KMS-11 (cell line): Measurements from ENCODE around the gene NLRX1.

Source experiments
- H2AFZ ChIP-seq: fragments of 200-600 bp; sonication (generic); 2 replicates; pipeline ENCODE4 v1.6.1; 2016; ENCODE audit warnings: antibody characterized with exemption, mixed run types, low read depth
- H3K27ac ChIP-seq: fragments of 200-600 bp; sonication (generic); 2 replicates; pipeline ENCODE4 v1.6.1; 2016; ENCODE audit warnings: mild to moderate bottlenecking, mixed run types
- H3K27me3 ChIP-seq: fragments of 200-600 bp; sonication (generic); 2 replicates; pipeline ENCODE4 v1.6.1; 2017; ENCODE audit warnings: mild to moderate bottlenecking, low read depth, mixed run types, moderate library complexity; ENCODE audit not compliant: insufficient read depth
- H3K36me3 ChIP-seq: fragments of 200-600 bp; sonication (generic); 2 replicates; pipeline ENCODE4 v1.6.1; 2017; ENCODE audit warnings: mild to moderate bottlenecking, mixed run types; ENCODE audit not compliant: insufficient read depth
- H3K4me1 ChIP-seq: fragments of 200-600 bp; sonication (generic); 2 replicates; pipeline ENCODE4 v1.6.1; 2016; ENCODE audit warnings: mild to moderate bottlenecking, low read depth, mixed run types; ENCODE audit not compliant: poor library complexity, severe bottlenecking
- H3K4me2 ChIP-seq: fragments of 200-600 bp; sonication (generic); 2 replicates; pipeline ENCODE4 v1.7.0; 2016; ENCODE audit warnings: mild to moderate bottlenecking, mixed run types
- H3K4me3 ChIP-seq: fragments of 200-600 bp; sonication (generic); IDR thresholded peaks from 2 replicates; pipeline ENCODE4 v1.6.1; 2017; ENCODE audit warnings: low read depth, low read length, mixed read lengths; ENCODE audit not compliant: insufficient read depth
- H3K79me2 ChIP-seq: fragments of 200-600 bp; sonication (generic); 2 replicates; pipeline ENCODE4 v1.6.1; 2016; ENCODE audit warnings: low read depth, mixed run types; ENCODE audit not compliant: insufficient read depth
- H3K9ac ChIP-seq: fragments of 200-600 bp; sonication (generic); 2 replicates; pipeline ENCODE4 v1.6.1; 2016; ENCODE audit warnings: mild to moderate bottlenecking, mixed run types
- H4K20me1 ChIP-seq: fragments of 200-600 bp; sonication (generic); 2 replicates; pipeline ENCODE4 v1.6.1; 2016; ENCODE audit warnings: mild to moderate bottlenecking, mixed run types; ENCODE audit not compliant: insufficient read depth
- TF ChIP-seq, protein P1 (sequence below): fragments of 200-600 bp; sonication (generic); conservative IDR thresholded peaks from 2 replicates; pipeline ENCODE4 v1.6.1; 2017; ENCODE audit warnings: low read depth, mild to moderate bottlenecking, antibody characterized with exemption, low read length, moderate library complexity, mixed read lengths

Gene NLRX1

DNA sequence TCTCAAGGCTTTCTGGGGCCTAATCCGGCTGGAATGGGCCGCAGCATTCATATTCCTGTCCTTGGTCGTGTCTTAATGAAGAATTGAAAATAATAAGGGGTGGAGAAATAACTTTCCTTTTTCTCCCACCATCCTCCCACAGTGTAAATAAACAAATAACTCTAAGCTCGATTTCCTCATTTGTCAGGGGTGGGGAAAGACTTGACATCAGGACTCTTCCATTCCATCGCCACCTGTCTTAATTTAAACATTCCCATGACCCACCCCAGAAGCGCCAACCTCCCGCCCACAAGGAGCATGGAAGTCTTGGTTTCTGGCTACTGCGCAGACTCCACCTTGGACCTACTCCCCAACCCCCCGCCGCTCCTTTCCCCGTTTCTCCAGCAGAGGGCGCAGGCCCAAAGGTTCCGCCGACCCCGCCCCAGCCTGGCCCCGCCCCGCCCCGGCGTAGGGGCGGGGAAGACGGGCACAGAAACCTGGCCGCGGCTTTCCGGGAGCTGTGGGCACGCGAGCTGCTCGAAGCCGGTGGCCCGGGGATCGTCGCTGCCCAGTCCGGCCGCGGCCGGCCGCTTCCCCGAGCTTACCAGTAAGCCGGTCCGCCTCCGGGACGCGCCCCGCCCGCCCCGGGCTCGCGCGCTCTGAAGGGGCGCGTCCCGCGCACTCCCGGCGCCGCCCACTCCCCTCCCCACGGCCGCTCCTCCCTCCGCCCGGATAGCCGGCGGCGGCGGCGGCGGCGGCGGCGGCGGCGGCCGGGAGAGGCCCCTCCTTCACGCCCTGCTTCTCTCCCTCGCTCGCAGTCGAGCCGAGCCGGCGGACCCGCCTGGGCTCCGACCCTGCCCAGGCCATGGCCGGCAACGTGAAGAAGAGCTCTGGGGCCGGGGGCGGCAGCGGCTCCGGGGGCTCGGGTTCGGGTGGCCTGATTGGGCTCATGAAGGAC, 37.3 kb downstream of the NLRX1 start, which contains the start of gene CBL:
Gene CBL (plus strand): TSS at position 766 of the 937 bp plus-strand sequence. CDS start 79 bp downstream, at position 845.
- Histone ChIP-seq H3K4me2 (peak within 1 kb of the TSS; percentile 60), H2AFZ (peak within 1 kb of the TSS; percentile 94), H4K20me1 (no peaks in the 10 kb centered on the region), H3K4me3 (no peak within 1 kb of the TSS), H3K36me3 (no peaks in the 10 kb centered on the region), H3K79me2 (peaks cover 27% of the 10 kb centered on the region; the same call in 1 of the 2 replicates), H3K4me1 (peaks cover 13% of the 10 kb centered on the region), H3K9ac (peak within 1 kb of the TSS; percentile 47; the same call in 1 of the 2 replicates), H3K27ac (peak within 1 kb of the TSS; percentile 40; the same call in 1 of the 2 replicates), H3K27me3 (no peaks in the 10 kb centered on the region)
- TF ChIP-seq, protein P1, sequence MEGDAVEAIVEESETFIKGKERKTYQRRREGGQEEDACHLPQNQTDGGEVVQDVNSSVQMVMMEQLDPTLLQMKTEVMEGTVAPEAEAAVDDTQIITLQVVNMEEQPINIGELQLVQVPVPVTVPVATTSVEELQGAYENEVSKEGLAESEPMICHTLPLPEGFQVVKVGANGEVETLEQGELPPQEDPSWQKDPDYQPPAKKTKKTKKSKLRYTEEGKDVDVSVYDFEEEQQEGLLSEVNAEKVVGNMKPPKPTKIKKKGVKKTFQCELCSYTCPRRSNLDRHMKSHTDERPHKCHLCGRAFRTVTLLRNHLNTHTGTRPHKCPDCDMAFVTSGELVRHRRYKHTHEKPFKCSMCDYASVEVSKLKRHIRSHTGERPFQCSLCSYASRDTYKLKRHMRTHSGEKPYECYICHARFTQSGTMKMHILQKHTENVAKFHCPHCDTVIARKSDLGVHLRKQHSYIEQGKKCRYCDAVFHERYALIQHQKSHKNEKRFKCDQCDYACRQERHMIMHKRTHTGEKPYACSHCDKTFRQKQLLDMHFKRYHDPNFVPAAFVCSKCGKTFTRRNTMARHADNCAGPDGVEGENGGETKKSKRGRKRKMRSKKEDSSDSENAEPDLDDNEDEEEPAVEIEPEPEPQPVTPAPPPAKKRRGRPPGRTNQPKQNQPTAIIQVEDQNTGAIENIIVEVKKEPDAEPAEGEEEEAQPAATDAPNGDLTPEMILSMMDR: peak; percentile 67

GRCh38 chr11:119206511-119207414, 38.2 kb downstream of the NLRX1 start:
- Histone ChIP-seq H3K79me2 (peaks cover 35% of the 10 kb centered on the region; the same call in 1 of the 2 replicates), H4K20me1 (no peaks in the 10 kb centered on the region), H3K9ac (peak overlapping the region; percentile 47; the same call in 1 of the 2 replicates)

DNA sequence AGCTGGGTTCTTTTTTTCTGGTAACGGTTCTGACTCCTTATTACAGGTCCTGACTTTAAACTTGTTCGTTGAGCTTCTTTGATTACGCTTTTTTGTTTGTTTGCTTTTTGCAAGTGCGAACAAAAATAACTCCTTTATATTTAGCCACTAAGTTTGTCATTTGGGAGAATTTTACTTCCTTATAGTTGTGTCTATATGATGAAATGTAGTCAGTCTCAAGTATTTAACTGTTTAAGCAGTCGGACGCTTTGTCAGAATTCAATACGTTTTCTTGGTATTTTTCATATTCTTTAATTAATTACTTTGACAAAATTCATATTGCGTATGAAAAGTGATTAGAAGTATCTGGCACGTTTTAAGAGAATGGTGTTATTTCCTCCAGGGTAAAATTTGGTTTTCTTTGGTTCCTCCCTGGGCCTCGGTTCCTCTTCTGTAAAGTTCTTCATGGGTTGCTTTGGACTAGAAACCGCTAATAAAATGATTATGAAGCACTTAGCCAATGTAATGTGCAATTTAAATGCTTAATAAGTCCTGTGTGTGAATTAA, 39.0 kb downstream of the NLRX1 start:
- no peaks in the 10 kb centered on the region for H3K36me3 ChIP-seq
- TF ChIP-seq, protein P1: no peak
- no peaks in the 10 kb centered on the region for H3K27me3 ChIP-seq
- peak overlapping the region; percentile 11; the same call in 1 of the 2 replicates for H3K27ac ChIP-seq
- H3K4me3 ChIP-seq: no peak overlapping the region
- peak overlapping the region; percentile 2; the same call in 1 of the 2 replicates for H3K9ac ChIP-seq
- peaks cover 35% of the 10 kb centered on the region; the same call in 1 of the 2 replicates for H3K79me2 ChIP-seq
- H2AFZ ChIP-seq: no peak overlapping the region
- H4K20me1 ChIP-seq: no peaks in the 10 kb centered on the region
- H3K4me2 ChIP-seq: peak overlapping the region; percentile 60
- peaks cover 13% of the 10 kb centered on the region for H3K4me1 ChIP-seq

More at GRCh38 chr11:119206511-119207414, 38.2 kb downstream of the NLRX1 start:
- Histone ChIP-seq H2AFZ (peak overlapping the region; percentile 94; the same call in 1 of the 2 replicates), H3K27ac (peak overlapping the region; percentile 40; the same call in 1 of the 2 replicates), H3K36me3 (no peaks in the 10 kb centered on the region), H3K4me2 (peak overlapping the region; percentile 60), H3K4me3 (no peak overlapping the region), H3K27me3 (no peaks in the 10 kb centered on the region), H3K4me1 (peaks cover 13% of the 10 kb centered on the region)
- TF ChIP-seq, protein P1: no peak

- Histone ChIP-seq H3K36me3 (no peaks in the 10 kb centered on the region), H3K4me1 (peaks cover 13% of the 10 kb centered on the region), H4K20me1 (no peaks in the 10 kb centered on the region), H3K27ac (no peak overlapping the region), H3K9ac (no peak overlapping the region), H2AFZ (no peak overlapping the region), H3K4me2 (no peak overlapping the region), H3K79me2 (peaks cover 35% of the 10 kb centered on the region; the same call in 1 of the 2 replicates), H3K4me3 (no peak overlapping the region), H3K27me3 (no peaks in the 10 kb centered on the region)
- TF ChIP-seq, protein P1: no peak
Observed at GRCh38 chr11:119209186-119209585, 40.7 kb downstream of the NLRX1 start.
